Activated CD8-positive, alpha-beta memory T cell treated with anti-CD3 and anti-CD28 coated beads, Interleukin-2, amount 50 U/mL, for 48 hours (primary cell): Measurements from ENCODE around the gene DHRS7B.
"Not testable (repeated sequence)": the region's sequence is repeated elsewhere in the genome, so short reads cannot be mapped to it uniquely, and the experiment has no call there.

Experiments
- DNase-seq: peaks from one replicate; pipeline ENCODE4 v3.0.0-alpha.2; 2020

The DHRS7B gene

GRCh38 chr17:21184570-21184969 lies 57.8 kb downstream of the DHRS7B start:
- DNase-seq = no peak

GRCh38 chr17:21185061-21185460 lies 58.3 kb downstream of the DHRS7B start:
- no peak for DNase-seq

- no peak for DNase-seq
Observed at GRCh38 chr17:21186399-21187187, 59.8 kb downstream of the DHRS7B start.

- no peak for DNase-seq
Observed at GRCh38 chr17:21189361-21189760, 62.6 kb downstream of the DHRS7B start.

GRCh38 chr17:21190078-21190477 lies 63.3 kb downstream of the DHRS7B start:
- DNase-seq = no peak

GRCh38 chr17:21191698-21192097 lies 64.9 kb downstream of the DHRS7B start:
- no peak for DNase-seq

DNA sequence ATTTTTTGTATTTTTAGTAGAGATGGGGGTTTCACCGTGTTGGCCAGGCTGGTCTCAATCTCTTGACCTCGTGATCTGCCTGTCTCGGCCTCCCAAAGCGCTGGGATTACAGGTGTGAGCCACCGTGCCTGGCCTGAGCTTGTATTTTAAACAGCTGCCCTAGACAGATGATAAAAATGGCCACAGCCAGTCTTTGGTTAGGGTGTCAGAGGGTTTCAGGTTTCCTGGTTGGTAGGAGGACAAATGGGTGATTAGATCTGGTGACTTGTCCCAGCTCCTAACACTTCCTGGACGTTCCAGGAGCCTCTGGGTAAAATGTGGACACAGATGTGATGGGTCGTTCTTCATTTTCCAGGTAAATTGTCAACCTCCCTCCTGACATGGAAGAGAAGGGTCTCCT lies 65.7 kb downstream of the DHRS7B start:
- not testable (repeated sequence) for DNase-seq

DNA sequence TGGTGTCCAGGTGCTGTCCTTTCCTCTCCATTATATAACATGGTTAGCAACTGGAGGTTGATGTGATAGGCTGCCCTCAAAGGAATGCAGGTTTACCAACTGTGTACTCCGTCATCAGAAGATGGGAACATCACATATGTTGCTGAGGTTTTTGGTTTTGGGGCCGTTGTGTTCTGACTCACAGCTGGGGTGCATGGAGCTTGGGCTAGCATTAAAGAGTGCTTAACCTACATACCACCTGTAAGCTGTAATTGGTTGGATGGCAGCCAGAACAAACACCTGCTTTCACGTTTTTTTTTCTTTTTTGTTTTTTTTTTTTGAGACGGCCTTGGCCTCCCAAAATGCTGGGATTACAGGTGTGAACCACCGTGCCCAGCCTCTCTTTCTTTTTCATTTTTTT lies 66.3 kb downstream of the DHRS7B start:
- DNase-seq = no peak

GRCh38 chr17:21194226-21194625 lies 67.5 kb downstream of the DHRS7B start:
- no peak for DNase-seq

DNA sequence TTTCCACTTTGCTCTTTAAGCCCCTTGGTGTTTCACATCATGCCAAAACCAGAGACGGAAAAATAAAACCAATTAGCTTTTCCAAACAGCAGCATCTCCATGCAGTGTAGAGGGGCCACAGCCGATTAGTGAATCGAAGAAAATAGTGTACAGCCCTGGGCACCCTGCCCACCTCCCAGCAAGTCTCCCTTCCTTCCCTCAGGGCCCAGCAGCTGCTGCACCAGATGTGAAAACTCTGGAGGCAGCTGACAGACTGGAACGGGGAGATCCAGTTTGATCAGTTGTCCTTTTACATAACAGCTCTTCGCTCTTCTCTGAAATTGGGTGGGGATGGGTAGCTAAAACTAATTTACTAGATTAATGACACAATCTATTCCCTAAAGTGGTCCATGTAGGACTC lies 67.9 kb downstream of the DHRS7B start:
- DNase-seq = no peak

DNA sequence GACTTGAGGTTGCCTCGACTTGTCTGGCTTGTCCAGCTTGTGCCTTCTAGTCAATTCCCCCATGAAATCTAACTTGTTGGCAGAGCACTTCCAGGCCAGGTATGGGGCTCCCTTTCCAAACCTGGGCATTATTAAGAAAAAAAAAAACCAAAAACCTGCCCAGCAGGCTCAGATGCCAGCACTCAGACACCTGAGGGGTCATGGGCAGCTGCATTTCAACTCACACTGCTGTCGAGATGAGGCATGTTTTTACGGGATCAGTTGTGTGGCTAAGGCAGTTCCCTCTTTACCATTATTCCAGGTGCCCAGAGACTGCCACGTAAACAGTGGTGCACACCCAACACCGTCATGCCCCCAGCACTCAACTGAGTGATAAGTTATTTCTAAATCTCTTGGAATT lies 69.4 kb downstream of the DHRS7B start:
- DNase-seq = no peak

GRCh38 chr17:21198411-21198810 lies 71.6 kb downstream of the DHRS7B start:
- DNase-seq = no peak

DNA sequence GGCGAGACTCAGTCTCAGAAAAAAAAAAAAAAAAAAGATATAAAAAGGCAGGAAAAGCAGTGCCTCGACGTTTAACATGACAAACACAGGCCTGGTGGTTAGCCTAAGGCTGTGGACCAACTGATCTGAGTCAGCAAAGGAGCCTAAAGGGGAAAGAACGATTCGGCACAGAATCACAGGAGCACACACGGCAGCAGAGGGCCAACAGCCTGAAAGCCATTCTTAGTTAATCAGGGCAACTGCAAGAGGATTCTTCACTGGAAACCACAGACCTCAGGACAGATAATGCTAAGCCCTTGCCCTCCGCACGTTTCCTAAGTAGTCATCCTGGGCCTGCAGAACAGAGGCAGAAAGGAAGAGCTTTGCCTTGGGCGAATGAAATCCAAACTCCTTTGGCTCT lies 72.5 kb downstream of the DHRS7B start:
- no peak for DNase-seq

GRCh38 chr17:21199856-21200255 lies 73.1 kb downstream of the DHRS7B start:
- no peak for DNase-seq

GRCh38 chr17:21200590-21201297 lies 74.0 kb downstream of the DHRS7B start:
- no peak for DNase-seq

DNA sequence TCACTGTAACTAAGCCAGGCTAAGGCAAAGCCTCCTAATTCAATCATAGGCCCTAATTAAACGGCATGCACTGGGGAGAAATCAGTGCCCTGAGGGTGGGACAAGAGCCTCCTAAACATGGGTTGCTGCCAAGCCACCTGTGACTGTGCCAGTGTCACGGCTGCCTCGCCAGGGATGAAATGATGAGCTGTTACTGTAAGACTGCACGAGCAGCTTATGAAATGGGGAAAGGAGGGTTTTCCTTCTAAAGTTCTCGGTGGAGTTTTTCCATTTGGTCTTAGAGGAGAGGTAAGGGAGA lies 74.5 kb downstream of the DHRS7B start:
- no peak for DNase-seq

DNA sequence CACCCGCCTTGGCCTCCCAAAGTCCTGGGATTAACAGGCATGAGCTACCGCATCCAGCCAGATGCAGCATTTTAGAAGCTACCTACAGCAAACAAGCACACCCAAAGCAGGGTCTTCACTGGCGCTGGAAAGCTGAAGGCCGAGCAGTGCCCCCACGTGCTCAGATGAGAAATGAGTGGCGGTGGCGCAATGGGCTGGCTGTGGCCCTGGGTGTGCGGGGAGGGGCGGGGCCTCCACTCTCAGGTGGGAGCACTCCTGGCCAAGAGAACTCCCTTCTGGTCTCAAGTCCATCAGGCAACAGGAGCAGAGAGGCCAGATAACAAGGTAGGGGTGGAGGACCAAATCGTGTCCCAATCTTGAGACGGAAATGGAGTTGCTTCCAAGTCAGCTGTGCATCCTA lies 75.1 kb downstream of the DHRS7B start:
- no peak for DNase-seq

- no peak for DNase-seq
Observed at GRCh38 chr17:21202512-21202911, 75.7 kb downstream of the DHRS7B start.

- no peak for DNase-seq
Observed at GRCh38 chr17:21204935-21205334, 78.2 kb downstream of the DHRS7B start.

DNA sequence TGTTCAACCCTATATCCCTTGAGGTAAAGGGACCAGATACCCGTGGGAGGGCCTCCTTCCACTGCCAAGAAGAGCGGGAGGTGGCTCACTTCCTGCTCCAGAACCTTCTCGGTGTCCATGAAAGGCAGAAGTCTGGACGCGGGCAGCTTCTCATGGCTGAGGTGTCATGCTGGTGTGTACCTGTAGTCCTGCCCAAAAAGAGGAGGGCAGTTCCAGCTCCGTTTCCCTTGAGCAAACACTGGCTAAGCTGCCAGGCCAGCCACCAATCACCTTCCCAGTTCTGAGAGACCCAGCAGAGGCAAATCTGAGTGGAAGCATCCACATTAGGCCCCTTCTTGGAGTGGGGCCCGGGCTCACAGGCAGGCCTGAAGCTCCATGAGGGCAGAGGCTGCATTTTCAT lies 81.6 kb downstream of the DHRS7B start:
- DNase-seq = no peak

- no peak for DNase-seq
Observed at GRCh38 chr17:21209511-21210175, 82.9 kb downstream of the DHRS7B start.

- no peak for DNase-seq
Observed at GRCh38 chr17:21210411-21211076, 83.8 kb downstream of the DHRS7B start.

GRCh38 chr17:21211825-21212479 lies 85.2 kb downstream of the DHRS7B start:
- no peak for DNase-seq
